Ishikawa (cell line): ENCODE results near the gene ATRN.

Experiments used
- CEBPB ChIP-seq: IDR thresholded peaks from 2 replicates; pipeline ENCODE4 v1.6.1; 2012
- CREB1 ChIP-seq: IDR thresholded peaks from 2 replicates; pipeline ENCODE4 v1.6.1; 2012; ENCODE audit warnings: low read depth
- EGR1 ChIP-seq: IDR thresholded peaks from 2 replicates; pipeline ENCODE4 v1.6.1; 2012
- EP300 ChIP-seq: IDR thresholded peaks from 2 replicates; pipeline ENCODE4 v1.6.1; 2012; ENCODE audit warnings: borderline replicate concordance
- FOXM1 ChIP-seq: IDR thresholded peaks from 2 replicates; pipeline ENCODE4 v1.6.1; 2012; ENCODE audit warnings: low read depth, borderline replicate concordance
- NFIC ChIP-seq: IDR thresholded peaks from 2 replicates; pipeline ENCODE4 v1.6.1; 2012
- RAD21 ChIP-seq: IDR thresholded peaks from 2 replicates; pipeline ENCODE4 v1.6.1; 2012; ENCODE audit warnings: low read depth
- REST ChIP-seq: IDR thresholded peaks from 2 replicates; pipeline ENCODE4 v1.6.1; 2012; ENCODE audit warnings: low read depth, mild to moderate bottlenecking
- TAF1 ChIP-seq: IDR thresholded peaks from 2 replicates; pipeline ENCODE4 v1.6.1; 2012; ENCODE audit warnings: low read depth, mild to moderate bottlenecking
- TCF12 ChIP-seq: IDR thresholded peaks from 2 replicates; pipeline ENCODE4 v1.6.1; 2012; ENCODE audit warnings: low read depth
- TEAD4 ChIP-seq: IDR thresholded peaks from 2 replicates; pipeline ENCODE4 v1.6.1; 2012
- USF1 ChIP-seq: IDR thresholded peaks from 2 replicates; pipeline ENCODE4 v1.6.1; 2012
- YY1 ChIP-seq: IDR thresholded peaks from 2 replicates; pipeline ENCODE4 v1.6.1; 2012; ENCODE audit warnings: low read depth
- ZBTB7A ChIP-seq: IDR thresholded peaks from 2 replicates; pipeline ENCODE4 v1.6.1; 2012; ENCODE audit warnings: low read depth
- TF ChIP-seq, protein P1 (sequence below): IDR thresholded peaks from 2 replicates; pipeline ENCODE4 v1.6.1; 2012

ATRN gene

DNA sequence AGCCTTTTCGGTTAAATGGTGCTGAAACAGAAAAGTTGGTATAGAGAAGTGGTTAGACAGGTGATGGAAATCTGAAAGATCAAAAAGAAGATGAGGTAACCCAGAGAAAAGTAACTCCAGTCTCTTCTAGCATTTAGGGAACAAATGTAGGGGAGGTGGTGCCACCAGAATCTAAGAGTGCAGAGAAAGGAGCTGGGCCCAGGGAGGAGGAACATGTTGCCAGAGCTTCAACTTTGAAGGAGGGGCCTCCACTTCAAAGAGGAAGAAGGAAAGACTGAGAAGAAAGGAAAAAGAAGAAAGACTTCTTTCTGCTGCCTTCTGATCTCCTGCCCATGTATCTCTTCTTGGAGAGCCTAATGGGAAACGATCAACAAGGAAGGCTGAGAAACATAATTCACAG is 23.5 kb upstream of the ATRN start:
- TF ChIP-seq FOXM1 (no peak), TAF1 (no peak), CREB1 (no peak), CEBPB (no peak)

DNA sequence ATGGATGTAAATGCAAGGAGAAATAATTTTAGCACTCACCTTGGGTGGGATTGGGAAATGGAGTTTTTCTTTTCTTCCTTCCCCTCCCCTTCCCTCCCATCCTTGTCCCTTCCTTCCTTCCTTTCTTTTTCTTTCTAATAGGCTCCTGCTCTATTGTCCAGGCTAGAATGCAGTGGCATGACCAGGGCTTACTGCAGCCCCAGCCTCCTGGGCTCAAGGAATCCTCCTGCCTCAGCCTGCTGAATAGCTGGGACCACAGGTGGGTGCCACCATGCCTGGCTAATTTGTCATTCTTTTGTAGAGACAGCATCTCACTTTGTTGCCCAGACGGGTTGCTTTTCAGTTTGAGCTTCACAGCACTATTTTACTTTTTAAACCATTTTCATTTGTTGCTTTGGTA is 21.5 kb upstream of the ATRN start:
- TF ChIP-seq EGR1 = no peak
- TF ChIP-seq TAF1 = no peak
- TF ChIP-seq CEBPB = no peak
- no peak for TF ChIP-seq TEAD4
- no peak for TF ChIP-seq YY1
- TF ChIP-seq, protein P1, sequence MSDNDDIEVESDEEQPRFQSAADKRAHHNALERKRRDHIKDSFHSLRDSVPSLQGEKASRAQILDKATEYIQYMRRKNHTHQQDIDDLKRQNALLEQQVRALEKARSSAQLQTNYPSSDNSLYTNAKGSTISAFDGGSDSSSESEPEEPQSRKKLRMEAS = no peak
- no peak for TF ChIP-seq REST
- TF ChIP-seq EP300 = no peak
- TF ChIP-seq FOXM1 = no peak
- TF ChIP-seq TCF12 = no peak
- no peak for TF ChIP-seq ZBTB7A
- no peak for TF ChIP-seq USF1
- no peak for TF ChIP-seq CREB1
- no peak for TF ChIP-seq RAD21
- TF ChIP-seq NFIC = no peak

- TF ChIP-seq NFIC (no peak), ZBTB7A (no peak), EGR1 (no peak), TCF12 (no peak), TAF1 (no peak), USF1 (no peak), YY1 (no peak), EP300 (no peak), CEBPB (no peak), FOXM1 (no peak), TEAD4 (no peak), RAD21 (no peak), REST (no peak), CREB1 (no peak)
- TF ChIP-seq, protein P1 = no peak
These were observed 18.7 kb upstream of the ATRN start for GRCh38 chr20:3452136-3452535.

DNA sequence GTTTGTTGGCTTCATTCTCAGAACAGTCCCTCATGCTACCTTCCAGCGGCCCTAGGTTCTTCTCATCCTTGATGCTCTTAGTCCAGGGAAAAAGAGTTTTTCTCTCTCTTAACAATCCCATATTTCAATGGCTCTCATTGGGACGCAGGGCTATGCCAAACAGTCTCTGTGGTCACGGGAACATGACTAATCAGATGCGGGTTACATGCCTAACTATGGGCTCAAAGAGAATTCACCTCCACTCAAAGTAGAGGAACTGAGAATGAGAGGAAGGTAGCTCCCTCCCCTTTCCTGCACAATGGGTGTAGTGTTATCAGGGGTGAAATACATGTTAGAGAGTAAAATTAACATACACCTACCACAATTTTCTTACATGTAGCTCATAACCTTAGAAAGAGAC is 18.1 kb upstream of the ATRN start:
- TF ChIP-seq NFIC (no peak), USF1 (no peak), TEAD4 (no peak), RAD21 (no peak), TAF1 (no peak), REST (no peak), CEBPB (no peak), CREB1 (no peak), FOXM1 (no peak), ZBTB7A (no peak), TCF12 (no peak), EP300 (no peak), YY1 (no peak)
- TF ChIP-seq, protein P1 = no peak
